Right hindlimb (tissue), 1 donor: ENCODE results near the gene C5orf15.

Source experiments
- DNase-seq: peaks from one replicate; pipeline ENCODE4 v3.0.0-alpha.2; 2018

Gene C5orf15

DNA sequence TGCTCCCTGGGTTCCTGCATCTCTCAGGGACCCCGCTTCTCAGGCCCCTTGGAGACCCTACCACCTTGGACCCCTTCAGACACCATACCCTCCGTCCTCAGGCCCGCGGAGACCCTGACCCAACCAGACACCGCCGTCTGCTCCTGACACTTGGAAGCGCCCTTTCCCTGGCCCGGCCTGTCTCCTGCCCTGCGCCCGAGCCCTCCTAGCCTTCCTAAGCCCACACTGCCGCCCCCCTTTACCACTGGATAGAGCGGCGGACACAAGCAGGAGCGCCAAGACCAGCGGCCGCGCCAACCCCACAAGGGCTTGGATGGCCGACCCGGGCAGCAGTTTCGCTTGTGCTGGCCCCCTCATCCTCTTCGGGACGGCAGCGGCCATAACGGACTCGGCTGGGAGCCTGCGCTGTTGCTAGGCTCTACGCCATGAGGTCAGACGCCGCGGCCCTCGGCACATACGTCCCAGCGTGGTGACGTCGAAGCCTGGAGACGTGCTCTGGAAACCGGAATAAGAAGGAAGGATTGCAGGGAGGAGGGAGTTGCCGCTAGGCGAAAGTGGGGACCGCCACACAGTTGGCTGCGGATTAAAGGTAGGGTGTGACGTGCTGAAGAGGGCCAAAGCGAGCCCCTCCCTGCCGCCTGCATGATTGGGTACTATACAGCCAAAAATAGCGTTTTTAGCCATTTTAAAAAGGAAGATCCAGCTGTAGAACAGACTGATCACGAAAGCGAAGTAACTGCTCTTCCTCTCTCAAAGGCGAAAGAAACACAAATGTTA, at the start of gene C5orf15:
Gene C5orf15 (minus strand): TSS at position 422 of the 777 bp plus-strand sequence. CDS start 41 bp downstream, at position 381.
- DNase-seq, result peak; percentile 97

DNA sequence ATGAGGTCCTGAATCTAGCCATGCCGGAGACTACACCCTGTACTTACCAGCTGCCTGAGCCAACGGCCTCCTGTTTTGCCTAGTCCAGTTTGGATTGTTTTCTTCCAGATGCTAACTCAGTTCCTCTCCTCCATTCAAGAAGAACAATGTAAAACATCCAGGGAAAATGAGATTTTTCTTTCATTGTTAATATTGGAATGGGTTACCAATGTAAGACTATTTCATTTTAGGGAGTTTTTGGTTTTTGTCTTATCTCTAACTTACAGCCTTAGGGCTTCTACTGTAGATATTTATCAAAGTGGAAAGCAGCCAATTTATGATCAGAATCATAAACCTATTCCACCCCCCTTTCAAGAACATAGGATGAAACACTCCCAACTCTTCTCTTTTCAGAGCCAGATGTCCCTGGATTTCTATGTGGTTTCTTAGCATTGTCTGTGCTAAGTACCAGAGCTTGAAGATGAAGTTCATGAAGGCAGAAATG, 39.9 kb upstream of the C5orf15 start:
- no peak for DNase-seq

DNA sequence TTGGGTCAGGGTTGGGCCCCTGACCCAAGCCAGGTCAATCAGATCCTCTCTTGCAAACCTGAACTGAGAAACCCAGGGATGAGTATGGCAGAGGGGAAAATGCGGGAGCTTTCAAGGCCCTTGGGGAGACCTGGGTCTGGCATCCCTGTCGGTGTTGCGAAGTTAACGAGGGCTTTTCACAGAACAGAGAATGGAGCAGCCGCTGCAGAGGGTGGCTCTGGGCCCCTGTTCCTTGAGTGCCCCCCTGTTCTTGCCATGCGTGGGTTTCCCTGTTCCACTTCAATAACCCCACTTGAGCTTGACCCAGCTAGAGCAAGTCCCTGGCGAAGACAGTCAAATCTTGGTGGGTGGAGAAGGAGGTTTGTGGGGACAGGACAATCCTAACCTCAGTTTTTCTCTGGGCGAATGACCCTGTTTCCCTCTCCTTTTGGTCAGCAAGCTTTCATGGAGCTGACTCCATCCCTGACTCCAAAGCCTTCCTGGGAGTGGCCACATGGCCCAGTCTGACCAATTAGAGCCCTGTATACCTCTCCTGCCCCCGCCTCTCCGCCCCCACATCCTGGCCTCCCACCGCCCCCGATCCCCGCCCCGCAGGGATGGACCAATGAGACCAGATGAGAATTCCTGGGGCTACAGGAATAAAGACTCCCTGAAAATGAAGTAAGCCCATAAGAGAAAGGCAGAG, 39.3 kb upstream of the C5orf15 start:
- DNase-seq, result no peak

DNA sequence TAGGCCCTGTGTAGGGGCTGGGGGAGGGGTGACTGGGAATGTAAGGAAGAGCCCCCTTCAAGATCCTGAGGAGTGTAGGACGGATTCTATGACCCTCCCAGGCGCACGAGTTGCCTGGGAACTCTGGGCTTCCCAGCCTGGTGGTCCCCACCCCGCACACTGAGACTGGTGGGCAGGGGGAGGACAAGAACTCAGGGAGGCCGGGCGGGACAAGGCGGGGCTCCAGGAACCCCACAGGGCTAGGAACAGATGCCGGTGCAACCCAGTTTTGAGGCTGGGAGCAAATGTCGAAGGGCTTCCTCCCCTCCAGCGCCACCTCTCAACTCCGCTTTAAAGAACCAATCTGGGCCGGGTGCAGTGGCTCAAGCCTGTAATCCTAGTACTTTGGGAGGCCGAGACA, 37.7 kb upstream of the C5orf15 start:
- DNase-seq, result no peak

DNA sequence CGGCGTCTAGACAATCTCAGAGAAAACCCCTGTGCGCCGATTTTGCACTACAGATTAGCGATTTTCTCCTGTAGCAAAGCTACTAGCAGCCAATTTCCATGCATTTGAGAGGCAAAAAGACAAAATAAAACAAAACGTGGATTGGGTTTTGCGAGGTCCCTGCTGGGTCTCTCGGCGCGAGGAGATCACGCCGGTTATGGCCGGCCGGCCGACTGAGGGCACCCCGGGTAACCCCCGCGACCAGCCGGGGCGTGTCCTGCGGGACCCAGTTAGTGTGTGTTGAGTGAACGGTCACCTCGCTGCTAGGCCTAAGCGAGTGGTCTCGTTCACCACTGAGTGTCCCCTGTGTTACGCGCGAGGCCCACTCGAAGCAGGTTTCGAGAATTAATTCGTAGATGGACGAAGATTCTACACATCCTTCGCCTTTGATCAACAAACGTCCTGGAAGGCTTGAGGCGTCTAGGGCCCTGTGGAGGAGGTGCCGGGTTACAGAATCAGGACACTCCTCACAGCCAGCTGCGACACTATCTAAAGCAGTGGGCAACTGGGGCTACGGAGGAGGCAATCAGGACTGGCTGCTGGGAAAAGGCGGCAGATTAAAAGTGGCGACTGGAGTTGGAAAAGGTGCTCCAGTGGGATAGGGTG, 37.1 kb upstream of the C5orf15 start:
- no peak for DNase-seq

DNA sequence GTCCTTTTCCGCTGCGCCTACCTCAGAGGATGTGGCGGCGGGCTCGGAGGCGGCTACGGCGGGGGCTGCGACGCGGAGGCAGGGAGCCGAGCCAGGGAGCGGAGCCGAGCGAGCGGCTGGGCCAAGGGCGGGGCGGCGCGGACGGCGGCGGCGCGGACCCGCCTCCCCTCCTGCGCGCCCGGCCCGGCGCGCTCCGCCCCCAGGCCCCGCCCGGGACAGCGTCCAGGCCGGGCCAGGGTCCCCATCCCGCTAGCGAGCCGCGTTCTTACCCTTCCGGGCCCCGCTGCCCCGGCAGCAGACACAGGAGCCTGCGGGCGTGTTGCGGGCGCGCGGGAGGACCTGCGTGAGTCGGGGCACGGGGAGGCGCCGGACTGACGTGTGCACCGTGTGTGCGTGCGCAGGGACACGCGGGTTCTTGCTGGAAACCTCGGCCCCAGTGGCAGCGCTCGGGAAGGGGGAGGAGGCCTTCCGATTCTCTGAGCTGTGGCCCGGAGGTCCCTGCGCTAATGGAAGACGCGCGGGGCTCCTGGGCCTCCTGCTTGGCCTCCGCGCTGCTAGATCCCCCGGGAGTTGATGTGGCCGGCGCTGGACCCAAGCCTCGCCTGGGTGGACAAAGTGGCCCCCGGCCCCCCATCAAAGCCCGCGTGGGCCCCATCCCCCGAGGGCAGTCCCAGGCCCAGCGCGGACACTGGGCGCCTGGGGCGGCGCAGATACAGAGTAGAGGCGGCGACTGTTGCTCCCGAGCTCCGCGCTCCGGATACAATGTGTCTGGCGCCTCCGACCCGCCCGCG, 36.4 kb upstream of the C5orf15 start, which contains the start of gene VDAC1:
Gene VDAC1 (minus strand): TSS at position 350 of the 791 bp plus-strand sequence. CDS start 11,963 bp downstream, outside the sequence.
- DNase-seq, result peak; percentile 91

DNA sequence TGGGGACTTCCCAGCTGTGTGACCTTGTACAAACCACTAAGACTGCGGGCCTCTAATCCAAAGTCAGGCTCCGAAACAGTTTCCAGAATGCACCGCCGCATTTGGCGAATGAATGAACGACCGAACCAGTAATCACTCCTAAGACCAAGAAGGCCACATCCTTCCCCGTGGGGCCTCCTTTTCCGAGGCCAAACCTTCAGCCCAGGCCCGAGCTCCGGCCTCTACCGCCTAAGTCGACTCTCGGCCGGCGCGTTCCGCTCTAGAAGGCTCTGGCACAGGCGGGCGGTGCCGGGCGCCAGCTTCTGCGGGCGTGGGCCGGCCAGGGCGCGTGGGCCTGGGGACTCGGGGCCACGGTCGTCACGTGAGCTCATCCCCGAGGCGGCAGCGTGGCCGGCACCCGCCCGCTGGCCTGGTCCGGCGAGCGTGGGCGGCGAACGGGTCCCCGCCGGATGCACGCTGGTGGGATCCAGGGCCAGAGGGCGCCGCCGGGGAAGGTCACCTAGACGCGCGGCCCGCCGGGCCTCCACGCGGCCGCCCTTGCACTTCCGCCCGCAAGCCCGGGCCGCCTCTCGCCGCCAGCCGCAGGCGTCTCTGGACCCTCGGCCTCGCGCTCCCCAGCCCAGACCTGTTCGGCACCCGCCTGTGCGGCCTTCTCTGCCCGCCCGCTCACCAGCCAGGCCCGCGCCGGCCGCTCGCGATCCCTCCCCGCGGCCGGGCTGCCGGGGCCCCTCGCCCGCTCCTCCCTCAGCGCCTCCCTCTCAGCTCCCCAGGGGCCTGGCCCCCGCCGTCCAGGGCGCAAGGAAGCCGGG, 35.6 kb upstream of the C5orf15 start:
- peak; percentile 66 for DNase-seq

DNA sequence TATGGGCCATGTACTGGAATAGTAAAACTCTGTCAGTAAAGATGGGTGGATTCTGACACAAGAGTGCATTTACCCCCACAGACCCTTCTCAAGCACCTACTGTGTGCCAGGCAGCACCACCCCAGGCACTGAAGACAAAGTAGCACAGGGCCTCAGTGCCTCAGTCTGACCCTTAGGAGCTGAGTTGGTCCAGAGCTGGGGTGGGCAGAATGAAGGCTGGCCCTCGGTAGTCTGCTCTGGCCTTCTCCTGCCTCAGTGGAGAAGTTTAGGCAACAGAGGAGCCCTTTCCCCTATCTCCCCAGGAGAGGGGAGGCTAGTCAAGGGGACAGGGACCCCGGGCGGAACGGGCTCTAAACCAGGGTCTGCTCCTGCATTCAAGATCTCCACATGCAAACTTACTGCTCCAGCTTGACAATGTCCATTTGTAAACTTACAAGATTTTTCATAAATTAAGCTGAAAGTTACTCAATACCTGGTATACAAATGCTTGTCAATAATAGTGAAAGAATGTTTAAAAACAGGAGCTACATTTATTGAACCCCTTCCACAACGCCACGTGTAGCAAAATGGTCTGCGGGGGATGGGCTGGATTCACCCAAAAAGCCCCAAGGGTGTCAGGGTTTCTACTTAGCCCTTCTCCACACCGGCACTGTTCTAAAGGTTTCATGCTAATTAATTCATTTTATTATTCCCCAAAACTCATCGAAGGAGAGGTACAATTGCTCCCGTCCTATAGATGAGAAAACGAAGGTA, 34.8 kb upstream of the C5orf15 start:
- no peak for DNase-seq

DNA sequence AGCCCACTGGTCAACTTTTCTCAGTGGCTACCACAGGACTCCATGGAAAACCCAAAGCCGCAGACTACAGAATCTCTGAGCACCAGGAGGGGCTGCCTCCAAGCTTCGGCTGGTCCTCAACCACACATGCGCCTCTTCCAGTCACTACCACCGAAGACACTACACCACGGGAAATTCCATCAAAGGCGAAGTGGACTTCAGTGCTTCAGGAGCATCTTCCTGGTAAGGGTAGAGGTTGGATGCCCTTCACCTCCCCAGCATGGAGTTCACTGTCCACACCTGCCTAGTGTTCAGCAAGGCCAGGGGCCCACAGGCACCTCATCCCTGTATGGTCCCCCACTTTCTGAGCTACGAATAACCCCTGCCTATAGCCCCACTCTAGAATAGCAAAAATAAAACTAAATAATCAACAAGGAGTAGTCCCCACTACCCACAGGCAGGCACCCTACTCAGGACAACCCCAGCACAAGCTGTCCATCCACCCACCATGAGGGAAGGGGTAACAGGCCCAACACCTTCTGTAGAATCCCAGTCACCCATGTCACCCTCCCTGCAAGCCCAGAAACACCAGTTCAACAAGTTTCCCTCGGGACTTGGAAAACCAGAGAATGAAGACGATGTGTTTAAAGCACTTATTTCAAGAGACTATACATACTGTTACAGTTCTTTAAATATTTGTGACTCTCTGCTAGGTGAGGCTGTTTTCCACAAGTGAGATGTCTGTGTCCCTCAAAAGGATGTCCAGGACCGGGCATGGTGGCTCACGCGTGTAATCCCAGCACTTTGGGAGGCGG, 33.7 kb upstream of the C5orf15 start:
- no peak for DNase-seq

DNA sequence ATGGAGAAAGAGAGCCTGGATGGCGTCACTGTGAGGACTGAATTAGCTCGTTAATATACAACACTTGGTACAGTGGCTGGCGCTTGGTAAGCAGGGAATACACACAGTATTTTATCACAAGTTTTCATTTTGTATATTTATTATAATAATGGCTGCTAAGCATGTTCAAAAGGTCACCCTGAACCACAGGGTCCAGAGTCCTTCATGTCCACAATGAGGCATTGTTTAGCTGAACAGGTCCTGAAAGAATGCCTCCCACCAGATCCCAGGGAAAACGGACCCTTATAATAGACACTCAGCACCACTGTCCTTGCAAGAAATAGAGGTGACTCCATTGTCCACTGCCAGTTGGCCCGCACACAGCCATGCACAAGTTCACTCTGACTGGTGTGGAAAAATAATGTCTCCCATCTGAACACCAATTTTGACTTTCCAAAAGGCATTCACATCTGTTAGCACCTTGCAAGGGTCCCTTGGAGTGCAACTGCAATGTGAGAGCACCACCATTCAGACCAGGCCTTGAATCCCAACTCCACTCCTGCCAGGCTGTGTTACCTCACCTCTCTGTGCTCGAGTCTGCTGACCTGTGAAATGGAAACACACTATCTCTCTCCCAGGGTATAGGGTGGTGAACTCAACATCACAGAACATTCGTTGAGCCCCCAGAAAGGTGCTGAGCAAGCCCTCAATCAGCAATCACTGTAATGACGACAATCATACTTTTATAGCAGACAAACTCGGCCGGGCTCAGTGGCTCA, 32.5 kb upstream of the C5orf15 start:
- no peak for DNase-seq

DNA sequence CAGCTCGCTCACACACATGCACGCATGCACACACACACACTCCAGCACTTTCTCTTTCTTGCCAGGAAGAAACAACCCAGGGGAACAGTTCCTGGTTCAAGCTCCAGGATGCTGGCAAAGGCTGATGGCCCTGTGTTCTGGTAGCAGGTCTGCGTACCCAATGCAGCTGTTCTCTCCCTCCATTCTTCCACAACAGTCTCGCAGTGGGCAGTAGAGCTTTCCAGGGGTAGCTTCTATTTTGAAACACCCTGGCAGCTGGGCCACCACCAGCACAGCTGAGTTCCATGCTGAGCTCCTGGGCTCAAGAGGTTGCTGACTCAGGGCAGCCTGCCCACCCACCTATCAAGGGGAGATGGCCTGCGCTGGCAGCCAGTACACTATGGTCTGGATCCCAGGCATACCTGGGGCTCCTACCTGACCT, 31.7 kb upstream of the C5orf15 start:
- DNase-seq, result peak; percentile 74

DNA sequence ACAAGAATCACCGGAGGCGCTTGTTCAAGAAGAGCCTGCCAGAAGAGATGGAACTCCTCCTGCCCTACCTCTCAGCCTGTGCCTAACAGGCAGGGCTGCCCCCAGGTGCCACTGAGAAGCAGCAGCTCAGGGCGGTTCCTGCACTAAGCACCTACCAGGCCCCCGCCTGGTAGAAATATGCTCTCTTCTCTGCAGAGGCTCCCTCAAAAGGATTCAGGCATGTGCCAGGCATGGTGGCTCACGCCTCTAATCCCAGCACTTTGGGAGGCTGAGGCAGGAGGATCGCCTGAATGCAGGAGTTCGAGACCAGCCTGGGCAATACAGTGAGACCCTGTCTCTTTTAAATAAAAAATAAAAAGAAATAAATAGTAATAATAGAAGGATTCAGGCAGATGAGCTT, 30.4 kb upstream of the C5orf15 start:
- no peak for DNase-seq

DNA sequence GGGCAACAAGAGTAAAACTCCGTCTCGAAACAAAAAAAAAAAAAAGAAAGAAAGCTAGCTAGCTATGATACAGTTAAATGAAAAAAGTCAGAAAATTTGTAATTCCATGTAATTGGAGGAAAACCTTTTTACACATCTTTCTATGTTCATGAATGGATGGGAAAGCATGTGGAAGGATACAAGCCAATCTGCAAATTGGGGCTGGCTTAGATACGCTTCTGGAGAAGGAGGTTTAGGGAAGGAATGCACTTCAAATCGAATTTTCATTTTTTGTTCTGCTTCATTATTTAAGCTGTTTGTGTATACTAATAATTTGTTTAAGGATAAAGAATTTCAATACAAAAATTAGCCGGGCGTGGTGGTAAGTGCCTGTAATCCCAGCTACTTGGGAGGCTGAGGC, 29.6 kb upstream of the C5orf15 start:
- no peak for DNase-seq

DNA sequence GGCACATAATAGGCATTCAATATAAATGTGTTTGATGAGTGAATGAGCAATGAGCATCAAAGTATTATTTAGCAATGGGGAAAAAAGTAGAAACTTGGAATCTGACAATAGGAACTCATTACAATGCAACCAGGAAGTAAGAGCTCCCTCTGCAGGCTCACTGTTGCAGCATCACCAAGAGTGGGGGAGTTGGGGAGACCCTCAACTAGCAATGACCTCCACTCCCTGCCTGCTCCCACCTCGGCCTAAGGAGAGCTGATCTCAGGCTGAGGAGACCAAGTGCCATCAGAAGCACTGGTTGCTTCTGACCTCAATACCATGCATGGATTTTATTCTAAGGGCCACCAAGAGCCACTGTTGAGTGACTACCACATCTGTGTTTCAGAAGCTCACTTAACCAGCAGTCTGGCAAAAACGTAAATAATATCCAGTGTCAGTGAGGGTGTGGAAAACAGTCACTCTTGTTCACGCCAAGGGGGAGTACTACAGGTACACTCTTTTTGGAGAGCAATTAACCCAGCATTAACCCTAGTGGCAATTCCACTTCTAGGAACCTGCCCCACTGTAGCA, 28.3 kb upstream of the C5orf15 start:
- DNase-seq, result no peak

DNA sequence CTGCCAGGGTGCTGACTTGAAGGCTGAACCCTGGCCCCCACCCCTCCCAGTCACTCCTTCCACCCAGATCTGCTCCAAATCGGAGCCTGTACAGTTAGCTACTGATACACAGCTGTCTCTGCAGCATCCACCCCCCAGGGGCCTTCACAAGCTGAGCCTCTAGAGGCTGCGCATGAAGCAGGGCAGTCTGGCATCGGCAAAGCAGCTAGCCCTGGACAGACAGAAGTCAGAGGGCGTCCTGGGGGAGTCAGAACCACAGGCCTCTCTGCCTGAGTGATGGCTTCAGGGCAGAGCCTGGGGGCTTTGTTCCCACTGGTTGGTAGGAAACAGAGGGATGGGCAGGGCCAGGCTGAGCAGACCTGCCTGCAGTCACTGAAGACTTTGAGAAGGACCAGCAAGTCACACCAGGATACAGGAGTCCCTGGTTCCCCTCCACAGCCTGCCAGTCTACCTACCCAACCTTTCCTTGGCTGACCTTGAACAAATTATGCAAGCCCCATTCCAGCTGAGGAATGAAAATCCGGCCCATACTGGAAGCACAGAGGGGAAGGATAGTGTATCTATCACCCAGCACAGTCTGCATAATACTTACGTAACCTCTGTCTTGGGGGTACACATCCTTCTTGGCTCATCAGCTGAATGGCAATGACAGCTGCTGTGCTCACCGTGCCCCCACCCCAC, 27.6 kb upstream of the C5orf15 start:
- DNase-seq, result no peak

DNA sequence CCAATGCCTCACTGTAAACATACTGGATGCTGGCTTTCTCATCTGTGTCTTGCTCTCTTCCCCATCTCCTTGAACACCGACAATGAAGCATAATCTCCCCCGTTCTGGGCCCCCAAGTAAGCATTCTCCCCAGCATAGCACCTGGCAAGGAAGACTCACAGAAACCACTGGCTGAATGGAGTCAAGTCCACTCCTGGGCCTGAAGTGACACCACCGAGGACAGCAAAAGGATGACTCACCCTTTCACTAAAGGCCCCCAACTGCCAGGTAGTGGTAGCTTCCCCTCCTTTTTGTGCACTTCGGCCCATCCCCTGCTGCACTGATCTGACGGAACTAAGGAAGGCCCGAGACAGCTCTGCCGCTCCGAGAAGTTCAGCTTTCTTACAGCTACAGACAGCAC, 26.9 kb upstream of the C5orf15 start:
- DNase-seq, result no peak

DNA sequence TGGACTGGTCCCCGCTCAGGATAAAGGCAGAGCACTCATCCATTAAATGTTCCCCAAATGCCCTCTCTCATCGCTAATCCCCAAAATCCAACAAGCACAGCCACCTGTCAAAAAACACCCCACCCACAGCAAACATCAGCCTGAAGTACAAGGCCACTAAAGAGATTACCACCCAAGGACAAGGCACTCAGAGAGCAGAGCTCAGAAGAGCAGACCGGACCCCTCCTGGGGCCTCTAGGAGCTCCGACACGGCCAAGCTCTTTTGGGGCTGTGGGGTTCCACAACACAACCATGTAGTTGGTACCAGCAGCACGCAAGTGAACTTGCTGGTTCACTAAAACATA, 26.5 kb upstream of the C5orf15 start:
- no peak for DNase-seq

DNA sequence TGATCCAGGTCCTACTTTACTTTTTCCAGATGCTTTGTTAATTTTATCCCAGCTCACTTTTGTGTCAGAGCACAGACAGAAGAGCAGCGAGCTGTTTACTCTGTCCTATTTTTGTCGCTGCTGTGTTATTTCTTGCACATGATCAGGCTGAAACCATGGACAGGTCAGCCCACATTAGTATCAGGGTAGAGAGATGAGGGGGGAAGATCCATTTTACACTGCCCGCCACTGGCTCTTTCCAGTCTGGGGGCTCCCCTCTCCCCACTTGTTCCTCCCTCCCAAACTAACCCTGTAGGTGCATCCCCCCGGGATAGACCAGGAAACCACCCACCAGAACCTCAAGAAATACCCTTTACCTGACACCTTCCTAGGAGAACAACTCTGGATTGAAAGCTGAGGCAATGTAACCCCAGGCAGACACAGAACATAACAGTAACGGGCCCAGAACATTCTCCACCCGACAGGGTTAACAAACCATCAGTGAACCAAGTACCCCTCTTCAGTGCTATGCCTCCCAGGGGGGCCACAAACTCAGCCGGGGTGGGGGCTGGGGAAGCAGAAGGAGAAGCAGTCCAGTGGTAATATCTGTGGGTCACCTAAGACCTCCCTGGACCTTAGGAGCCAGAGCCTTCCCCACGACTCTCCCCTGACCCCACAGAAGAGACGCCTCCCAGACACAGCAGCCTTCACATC, 26.0 kb upstream of the C5orf15 start:
- no peak for DNase-seq
